Stimulated activated CD4-positive, alpha-beta T cell treated with anti-CD3 and anti-CD28 coated beads, Interleukin-12 subunit alpha, Interleukin-12 subunit beta, amount 100 ng/mL, for 48 hours (primary cell): ENCODE data around the gene HOXC13.

ENCODE experiments used
- DNase-seq, 3 donors: peaks; one replicate each; pipeline ENCODE4 v3.0.0-alpha.2; 2020; ENCODE audit warnings: low read depth in 2 of 3, low spot score in 1 of 3

HOXC13 gene, protein sequence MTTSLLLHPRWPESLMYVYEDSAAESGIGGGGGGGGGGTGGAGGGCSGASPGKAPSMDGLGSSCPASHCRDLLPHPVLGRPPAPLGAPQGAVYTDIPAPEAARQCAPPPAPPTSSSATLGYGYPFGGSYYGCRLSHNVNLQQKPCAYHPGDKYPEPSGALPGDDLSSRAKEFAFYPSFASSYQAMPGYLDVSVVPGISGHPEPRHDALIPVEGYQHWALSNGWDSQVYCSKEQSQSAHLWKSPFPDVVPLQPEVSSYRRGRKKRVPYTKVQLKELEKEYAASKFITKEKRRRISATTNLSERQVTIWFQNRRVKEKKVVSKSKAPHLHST

DNA sequence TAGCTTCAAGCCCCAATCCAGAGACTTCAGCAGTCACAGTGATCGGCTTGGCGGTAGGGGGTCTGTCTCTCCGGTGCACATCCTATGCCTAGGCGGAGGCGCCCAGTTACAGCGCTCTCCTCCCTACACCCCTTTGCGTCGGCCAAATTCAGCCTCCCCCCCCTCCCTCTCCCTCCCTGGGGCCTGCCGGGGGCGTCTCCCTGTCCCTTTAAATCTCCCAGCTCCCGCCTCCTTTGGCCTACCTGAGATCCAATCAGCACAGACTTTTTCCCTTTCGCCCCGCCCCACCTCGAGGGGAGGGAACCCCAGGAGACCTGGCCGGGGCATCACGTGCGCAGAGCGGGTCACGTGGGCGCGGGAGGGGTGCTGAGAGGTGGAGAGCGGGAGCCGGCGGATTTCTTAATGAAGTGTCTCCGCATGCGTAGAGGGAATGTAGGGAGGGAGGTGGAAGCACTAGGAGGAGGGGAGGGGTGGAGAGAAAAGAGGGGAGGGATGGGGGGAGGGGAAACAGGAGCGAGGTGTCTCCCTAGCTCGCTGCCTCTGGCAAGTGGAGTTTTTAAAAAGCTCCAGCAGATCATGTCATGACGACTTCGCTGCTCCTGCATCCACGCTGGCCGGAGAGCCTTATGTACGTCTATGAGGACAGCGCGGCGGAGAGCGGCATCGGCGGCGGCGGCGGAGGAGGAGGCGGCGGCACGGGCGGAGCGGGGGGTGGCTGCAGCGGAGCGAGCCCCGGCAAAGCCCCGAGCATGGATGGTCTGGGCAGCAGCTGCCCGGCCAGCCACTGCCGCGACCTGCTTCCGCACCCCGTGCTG, at the start of gene HOXC13:
Gene HOXC13, plus strand, starts transcription at position 506 of the 815 bp plus-strand sequence. Its CDS starts 76 bp downstream, at position 582.
- DNase-seq, result peak in 2 of 3 donors; percentile 35 to 38

DNA sequence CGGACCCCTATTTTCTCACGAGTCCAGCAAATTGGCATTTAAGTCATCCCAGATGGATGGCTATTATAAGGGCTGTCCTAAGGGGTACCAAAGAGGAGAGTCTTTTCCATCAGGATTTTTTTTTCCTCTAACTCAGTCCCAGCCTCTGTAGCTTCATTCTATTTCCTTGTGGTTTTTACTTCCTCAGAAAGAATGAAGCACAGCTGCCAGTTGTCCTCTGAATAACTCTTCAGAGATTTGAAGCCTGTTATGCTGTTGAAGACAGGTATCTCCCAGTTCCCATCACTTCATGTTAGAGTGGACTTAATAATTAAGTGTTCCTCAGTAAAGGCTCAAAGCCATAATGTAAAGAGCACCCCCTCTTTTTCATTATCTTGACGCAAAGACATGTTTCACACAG, 48.5 kb upstream of the HOXC13 start:
- no peak for DNase-seq

DNA sequence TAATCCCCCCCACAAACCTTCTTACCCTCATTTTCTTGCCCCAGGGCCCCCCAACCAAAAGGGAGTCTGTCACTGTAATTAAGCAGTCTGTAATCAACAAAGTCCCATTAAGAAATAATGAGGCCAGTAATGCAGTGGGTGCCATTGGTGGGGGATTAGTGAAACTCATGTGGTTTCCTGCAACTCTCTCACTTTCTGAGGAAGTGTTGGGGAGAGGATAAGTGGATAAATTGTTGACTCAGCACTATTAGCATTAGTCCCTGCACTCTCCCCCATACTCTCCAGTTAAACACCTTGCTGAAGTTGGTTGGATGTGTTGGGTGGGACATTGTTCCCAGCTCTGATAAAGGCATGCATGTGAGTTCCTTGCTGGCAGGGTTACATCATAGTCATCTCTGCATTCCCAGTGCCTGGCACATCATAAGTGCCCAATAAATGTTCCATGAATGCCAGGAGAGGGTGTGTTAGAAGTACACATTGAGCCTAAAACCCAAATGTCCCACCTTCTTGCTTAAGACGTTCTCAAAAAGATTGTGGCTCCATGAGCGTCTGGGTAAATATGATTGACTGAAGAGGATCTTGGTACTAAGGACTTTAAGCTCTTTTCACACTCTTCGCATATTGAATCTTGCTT, 45.8 kb upstream of the HOXC13 start:
- no peak for DNase-seq

DNA sequence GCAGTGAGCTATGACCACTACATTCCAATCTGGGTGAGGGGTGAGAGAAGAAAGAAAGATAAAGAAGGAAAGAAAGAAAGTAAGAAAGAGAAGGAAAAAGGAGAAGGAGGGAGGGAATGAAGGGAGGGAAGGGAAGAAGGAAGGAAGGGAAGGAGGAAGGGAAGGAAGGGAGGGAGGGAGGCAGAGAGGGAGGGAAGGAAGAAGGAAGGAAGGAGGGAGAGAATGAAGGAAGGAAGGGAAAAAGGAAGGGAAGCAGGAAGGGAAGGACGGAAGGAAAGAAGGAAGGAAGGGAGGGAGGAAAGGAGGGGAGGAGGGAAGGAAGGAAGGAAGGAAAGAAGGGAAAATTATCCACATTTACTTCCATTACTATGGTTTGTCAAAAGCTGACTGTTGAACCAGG, 39.4 kb upstream of the HOXC13 start:
- no peak for DNase-seq

DNA sequence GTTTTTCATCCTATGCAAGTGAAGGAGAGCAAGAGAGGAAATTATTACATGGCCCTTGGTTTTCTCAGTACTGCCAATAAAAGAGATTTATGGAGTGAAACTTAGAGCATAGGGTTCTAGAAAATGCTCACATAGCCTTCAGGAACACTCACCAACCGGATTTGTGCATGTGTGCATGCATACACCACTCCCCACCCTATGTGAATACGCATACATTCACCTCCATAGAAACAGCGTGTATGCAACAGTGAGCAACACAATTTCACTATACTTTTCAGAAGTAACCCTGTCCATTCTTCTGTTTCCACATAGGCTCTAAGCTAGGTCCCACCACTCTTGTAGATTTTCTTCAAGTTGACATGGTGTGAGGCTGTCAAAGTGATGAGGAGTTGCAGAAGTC, 31.5 kb upstream of the HOXC13 start:
- no peak for DNase-seq

DNA sequence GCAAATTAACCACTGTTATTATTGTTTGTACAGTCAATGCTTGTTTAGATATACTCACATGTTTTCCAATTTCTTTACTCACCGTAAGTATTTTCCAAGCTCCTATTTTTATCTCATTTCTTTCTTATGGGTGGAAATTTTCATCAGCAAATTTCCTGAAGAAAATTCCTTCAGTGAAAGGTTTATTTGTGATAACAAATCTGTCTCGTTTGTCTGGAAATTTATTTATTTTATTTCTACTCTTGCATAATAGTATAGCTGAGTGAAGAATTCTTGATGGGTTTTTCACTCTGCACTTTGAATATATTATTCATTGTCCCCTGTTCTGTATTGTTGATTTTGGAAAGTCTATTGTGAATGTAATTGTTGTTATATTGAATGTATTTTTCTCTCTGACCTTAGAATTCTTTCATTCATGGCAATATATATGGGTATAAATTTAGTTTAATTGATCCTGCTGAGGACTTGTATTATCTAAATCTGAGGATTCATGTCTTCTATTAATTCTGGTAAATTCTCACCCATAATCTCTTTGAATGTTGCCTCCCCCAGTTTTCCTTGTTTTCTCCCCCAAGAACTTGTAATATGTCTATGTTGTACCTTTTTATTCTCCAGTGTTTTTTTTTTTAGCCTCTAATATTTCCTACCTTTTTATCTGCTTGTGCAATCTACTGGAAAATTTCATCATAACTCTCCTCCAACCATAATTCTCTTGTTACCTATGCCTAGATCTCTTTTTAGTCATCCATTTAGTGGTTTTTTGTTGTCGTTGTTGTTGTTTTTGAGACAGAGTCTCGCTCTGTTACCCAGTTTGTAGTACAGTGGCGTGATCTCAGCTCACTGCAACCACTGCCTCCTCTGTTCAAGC, 21.6 kb upstream of the HOXC13 start:
- no peak for DNase-seq

DNA sequence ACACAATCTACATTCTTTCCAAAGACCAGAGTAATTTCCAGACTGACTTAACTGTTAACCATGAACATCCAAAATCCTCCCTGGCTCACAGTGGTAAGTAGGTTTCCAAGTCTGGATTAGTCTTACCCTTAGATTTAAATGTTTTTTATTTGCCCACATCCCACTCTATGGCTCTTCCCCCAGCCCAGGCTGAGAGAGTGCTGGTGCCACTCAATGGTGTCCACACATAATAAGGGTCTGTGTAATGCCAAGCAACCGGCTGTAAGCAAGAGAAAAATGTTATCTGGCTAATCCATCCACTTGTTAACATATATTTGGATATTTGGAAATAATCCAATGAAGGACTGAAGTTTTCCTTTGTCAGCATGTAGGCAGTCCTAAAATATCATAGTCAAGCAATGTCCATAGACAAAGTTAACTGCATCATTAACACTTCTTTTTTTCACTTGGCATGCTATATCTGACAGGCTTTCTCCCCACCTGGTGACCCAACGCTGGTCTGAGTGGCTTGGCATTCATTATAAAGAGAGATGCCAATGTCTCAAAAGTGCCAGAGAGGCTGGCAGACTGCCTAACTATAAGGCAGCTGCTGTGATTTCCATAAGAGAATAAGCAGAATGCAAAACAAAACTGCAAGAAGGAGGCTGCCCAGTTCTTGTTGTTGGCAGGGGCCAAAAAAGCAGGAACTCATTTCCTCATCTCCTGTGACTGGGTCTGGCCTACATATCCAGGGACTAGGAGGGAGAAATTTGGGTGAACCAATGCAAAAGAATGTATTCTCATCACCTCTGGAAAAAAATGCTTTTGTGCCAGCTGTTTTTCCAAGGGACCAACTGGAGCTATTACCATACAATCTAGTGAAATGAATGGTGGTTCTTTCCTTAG, 13.9 kb upstream of the HOXC13 start:
- no peak for DNase-seq

DNA sequence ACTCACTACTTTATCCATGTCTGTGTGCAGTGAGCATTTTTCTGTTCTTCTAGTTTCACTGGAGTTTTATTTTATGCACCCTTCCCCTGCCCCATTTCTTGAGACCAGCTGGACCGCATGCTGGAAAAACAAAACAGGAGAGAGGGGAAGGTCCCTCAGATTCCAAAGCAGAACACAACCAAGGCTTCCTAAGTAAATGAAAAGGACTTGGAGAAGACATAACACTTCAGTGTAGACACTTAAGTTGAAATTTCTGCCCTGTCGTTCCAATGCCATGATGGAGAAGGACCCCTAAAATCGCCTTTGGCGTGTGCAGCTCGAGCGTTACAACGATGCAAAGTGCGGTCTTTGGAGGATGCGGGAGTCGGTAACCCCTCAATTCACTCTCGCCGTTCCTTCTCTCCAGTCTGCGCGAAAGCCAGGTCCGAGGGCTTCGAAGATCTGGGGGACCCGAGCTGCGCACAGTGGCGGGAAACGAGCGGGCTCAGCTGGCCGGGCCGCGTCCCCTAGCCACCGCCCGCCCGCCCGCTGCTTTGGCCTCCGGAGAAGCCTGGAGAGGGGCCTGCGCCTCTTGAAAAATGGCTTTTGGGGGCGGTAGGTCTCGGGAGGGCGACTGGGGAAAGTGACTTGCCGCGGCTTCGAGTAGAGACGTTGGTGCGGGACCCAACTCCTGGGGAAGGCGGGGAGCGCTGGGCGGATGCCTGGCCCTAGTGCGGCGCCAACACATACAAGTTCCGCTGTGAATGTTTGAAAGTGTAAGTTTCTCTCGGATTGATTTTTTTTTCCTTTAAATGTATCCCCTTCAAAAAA, 11.2 kb upstream of the HOXC13 start:
- DNase-seq, result no peak

DNA sequence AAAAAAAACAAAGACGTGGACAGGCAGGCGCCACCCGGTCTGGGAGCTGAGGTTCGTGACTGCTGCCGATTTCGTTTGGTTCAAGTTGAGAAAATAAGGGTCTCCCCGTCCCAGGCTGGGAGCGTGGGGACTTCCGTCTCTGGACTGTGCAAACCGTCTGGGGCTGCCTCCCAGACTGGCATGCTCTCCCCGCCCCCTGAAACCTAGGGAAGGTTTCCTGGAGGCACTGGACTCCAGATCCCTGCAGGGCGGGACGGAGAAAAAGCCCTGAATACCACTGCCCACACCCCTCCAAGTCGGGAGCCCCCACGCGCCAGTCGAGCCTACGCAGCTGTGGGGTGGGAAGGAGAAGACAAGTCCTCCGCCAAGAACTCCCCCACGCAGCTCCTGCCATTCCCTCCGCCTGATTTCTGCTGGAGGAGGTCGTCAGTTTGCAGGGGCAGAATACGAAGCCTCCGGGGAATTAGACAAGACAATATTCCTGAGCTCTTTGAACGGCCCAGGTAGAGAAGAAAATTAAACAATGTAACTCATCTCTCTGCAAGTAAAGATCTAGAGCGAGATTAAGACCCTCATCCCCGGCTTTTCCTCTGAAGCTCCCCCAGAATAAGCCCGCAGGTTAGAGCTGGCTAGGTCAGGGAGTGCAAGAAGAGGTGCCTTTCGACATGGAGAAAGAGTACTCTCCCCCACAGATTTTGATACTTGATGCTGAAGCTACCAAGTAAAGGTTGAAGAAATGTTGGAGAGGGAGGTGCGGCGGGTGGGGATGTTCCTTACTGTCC, 10.4 kb upstream of the HOXC13 start:
- DNase-seq, result no peak

DNA sequence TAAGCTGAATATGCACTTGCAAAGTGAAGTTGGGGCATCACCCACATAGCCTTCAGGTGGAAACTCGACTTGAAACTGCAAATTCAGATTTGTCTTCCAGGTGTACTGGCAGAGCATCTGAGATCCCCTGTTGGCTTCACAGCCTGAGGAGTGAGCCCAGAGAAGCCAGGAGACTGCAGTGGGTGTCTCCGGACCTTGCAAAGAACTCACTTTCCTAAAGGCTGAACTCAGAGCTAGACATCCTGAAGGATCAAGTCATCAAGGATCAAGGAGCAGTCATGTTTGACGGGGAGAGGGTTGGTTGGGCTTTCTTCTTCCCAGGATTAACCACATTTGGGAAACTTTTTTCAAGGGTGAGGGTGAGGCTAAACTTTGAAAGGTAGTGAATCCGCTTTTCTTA, 9.1 kb upstream of the HOXC13 start:
- no peak for DNase-seq

DNA sequence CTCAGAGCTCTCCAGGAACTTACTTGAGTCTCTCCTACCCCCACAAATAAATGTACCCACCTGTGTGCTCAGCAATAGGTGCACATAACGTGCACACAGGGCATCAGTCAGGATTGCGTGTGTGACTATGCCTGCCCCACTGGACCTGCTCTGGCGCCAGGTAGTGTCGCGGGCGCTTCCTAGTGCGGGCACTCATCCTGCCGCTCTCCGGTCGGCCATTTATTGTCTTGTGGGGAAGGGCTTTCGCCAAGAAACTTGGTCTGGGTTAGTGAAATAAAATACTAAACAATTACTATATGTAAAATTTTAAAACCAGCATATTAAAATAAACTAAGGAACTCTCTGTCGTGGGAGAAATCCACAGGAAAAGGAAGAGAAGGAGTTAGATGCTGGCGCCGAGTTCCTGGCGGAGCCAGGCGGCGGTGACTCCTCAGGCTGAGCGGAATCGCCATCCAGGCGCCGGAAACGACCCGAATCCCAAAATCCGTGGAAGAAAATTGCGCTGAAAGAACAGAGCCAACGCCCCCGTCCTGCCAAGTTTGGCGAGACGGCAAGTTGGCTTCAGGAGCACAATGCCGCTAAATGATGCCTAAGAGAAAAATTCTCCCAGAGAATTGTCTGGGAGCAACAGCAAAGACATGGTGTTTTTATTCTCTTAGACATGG, 7.9 kb upstream of the HOXC13 start:
- no peak for DNase-seq

DNA sequence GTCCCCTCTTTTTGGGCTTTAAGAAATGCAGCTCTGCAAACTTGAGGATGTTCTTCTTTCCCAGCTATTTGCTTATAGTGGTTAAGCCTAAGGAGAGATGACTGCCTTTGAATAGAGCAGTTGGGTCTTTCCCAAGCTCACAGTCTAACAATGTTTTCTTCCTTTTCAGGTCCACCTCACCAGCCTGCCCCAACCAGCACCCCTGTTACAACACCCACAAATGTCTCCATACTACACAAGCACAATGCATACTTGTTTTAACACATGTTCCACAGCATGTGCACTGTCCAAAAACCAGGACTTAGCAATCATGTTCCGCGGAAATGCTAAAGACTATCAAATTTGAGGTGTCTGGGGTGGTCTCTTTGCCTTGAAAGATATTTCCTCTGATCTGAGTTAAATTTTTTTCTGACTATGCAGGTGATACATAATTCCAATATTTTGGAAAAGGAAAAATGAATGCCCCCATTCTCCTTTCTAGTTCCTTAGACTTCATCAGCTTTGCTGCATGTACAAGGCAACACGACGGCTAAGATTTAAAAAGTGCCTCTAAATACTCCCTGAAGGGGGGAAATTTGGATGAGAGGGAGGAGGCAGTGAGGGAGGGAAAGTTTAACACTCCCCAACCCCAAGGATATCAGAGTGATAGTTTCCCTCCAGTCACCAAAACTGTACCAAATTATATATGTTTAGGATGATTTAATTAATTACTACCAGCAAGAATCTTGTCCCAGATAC, 6.6 kb upstream of the HOXC13 start:
- no peak for DNase-seq

DNA sequence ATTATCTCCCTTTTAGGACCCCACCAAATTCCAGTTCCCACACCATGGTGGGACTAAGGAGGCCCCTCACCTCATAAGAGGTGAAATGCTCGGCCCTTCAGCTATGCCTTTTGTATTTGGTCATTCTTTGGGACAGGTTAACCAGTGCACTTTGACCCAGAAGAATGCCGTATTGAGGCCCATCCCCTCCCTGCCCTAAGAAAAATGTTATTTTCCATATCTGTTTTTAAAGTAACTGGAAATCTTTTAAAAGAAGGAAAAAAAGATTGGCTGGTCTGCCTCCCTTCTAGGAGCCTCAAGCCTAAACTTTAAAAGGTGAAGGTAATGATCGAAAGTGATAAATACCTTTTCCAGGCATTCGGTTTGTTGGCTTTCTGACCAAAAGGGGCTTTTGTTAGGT, 5.7 kb upstream of the HOXC13 start:
- no peak for DNase-seq

DNA sequence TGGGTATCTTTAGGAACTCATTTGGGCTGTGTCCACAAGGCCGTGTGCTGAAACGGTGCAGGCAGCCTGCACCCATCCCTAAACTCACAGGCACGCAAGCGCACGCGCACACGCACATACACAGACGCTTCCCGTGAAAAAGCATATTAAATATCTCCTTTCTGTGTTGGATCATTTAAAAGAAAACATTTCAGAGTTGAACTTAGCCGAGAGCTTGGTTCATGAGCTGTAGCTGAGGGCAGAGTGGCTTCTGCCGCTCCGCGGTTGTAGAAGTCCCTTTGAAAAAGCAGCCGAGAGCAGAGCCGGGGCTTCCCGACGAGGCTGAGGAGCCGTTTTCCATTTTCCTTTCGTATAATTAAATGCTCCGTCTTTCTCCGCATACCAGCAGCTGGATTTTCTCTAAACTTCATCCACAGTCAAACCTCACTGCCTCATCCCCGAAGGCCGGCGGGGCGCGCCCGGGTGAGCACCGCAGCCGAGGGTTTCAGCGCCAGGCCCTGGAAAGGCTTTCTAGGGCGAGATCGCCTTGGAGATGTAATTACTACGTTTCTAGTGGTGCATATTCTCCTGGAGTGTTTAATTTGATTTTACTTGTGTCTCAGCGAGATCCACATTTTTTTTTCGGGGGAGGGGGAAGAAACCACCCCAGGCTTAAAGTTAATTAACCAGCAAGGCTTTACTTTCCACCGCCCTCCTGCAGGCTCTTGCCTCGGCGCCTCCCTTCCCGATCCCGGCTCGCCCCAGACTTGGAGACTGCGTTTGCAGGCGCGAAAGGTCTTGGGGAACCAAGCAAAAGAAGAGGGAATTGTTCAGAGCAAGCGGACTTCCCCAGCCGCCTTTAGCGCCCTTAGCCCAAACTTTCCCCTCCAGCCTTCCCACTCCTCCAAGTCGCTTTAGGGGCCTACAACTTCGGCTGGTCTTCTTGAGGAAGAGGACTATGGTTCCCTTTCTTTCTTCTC, 3.0 kb upstream of the HOXC13 start:
- no peak for DNase-seq

DNA sequence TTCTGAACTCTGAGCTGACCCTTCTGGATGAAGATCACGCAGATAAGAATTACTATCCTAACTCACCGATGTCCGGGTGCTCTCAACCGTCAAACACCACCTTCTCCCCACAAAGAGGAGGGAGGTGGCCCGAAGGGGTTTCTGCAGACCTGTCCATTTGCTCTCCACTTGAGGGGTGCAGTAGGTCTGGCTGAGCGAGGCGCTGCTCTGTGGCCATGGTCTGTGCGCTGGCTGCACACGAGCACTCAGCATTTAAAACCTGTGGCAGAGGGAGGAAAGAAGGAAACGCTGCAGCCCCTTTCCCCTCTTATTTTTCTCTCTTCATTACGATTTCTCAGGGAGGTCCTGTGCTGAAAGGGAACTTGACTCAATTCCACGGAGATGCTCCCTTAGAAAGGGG, 1.5 kb upstream of the HOXC13 start:
- DNase-seq, result no peak
